HG03108 (cell line): Measurements from ENCODE around the gene TTF1.

Source experiments
- ATAC-seq: cut with Tn5 transposase; IDR thresholded peaks from one replicate; pipeline ENCODE4 v1.9.1; 2021; ENCODE audit warnings: moderate library complexity; ENCODE audit not compliant: unreplicated experiment

TTF1 gene

GRCh38 chr9:132406554-132407122 is at the start of gene TTF1:
TTF1 (minus strand) TSS chr9:132406840; CDS start chr9:132402821, 4,019 bp downstream.
- peak; percentile 70 for ATAC-seq

- no peak for ATAC-seq
Observed at GRCh38 chr9:132456241-132456640, 49.6 kb upstream of the TTF1 start.

GRCh38 chr9:132451276-132451675 is 44.6 kb upstream of the TTF1 start:
- ATAC-seq = no peak

GRCh38 chr9:132447902-132448301 is 41.3 kb upstream of the TTF1 start:
- no peak for ATAC-seq

GRCh38 chr9:132447346-132447745 is 40.7 kb upstream of the TTF1 start:
- no peak for ATAC-seq

- ATAC-seq = no peak
Observed at GRCh38 chr9:132446887-132447286, 40.2 kb upstream of the TTF1 start.

GRCh38 chr9:132443951-132444607 is 37.4 kb upstream of the TTF1 start:
- no peak for ATAC-seq

GRCh38 chr9:132441404-132441803 is 34.8 kb upstream of the TTF1 start:
- ATAC-seq = no peak

GRCh38 chr9:132440735-132441134 is 34.1 kb upstream of the TTF1 start:
- no peak for ATAC-seq

GRCh38 chr9:132439153-132439552 is 32.5 kb upstream of the TTF1 start:
- no peak for ATAC-seq

GRCh38 chr9:132434881-132435280 is 28.2 kb upstream of the TTF1 start:
- no peak for ATAC-seq

GRCh38 chr9:132430998-132431397 is 24.4 kb upstream of the TTF1 start:
- no peak for ATAC-seq

- ATAC-seq = no peak
Observed at GRCh38 chr9:132426639-132427414, 20.2 kb upstream of the TTF1 start.

- ATAC-seq = no peak
Observed at GRCh38 chr9:132425675-132426062, 19.0 kb upstream of the TTF1 start.

GRCh38 chr9:132424857-132425674 is 18.4 kb upstream of the TTF1 start:
- ATAC-seq = no peak

GRCh38 chr9:132423503-132423902 is 16.9 kb upstream of the TTF1 start:
- ATAC-seq = no peak

GRCh38 chr9:132422574-132422973 is 15.9 kb upstream of the TTF1 start:
- no peak for ATAC-seq

- no peak for ATAC-seq
Observed at GRCh38 chr9:132418726-132419363, 12.2 kb upstream of the TTF1 start.

- ATAC-seq = no peak
Observed at GRCh38 chr9:132415181-132415580, 8.5 kb upstream of the TTF1 start.

- ATAC-seq = no peak
Observed at GRCh38 chr9:132414731-132415130, 8.1 kb upstream of the TTF1 start.

GRCh38 chr9:132413926-132414325 is 7.3 kb upstream of the TTF1 start:
- no peak for ATAC-seq
